GM12874 (cell line): ENCODE results near the gene SPP1.

Source experiments
- TF ChIP-seq, protein P1 (sequence below): IDR thresholded peaks from 2 replicates; pipeline ENCODE4 v1.5.1; 2011; ENCODE audit warnings: low read depth, mild to moderate bottlenecking, control low read depth, low read length, moderate library complexity; ENCODE audit not compliant: insufficient read depth

Gene SPP1

GRCh38 chr4:88007304-88008121, 32.0 kb downstream of the SPP1 start, which contains the start of gene PKD2:
TSS of gene PKD2 (plus strand) at chr4:88007635. CDS start at chr4:88007734, 99 bp downstream.
- TF ChIP-seq, protein P1, sequence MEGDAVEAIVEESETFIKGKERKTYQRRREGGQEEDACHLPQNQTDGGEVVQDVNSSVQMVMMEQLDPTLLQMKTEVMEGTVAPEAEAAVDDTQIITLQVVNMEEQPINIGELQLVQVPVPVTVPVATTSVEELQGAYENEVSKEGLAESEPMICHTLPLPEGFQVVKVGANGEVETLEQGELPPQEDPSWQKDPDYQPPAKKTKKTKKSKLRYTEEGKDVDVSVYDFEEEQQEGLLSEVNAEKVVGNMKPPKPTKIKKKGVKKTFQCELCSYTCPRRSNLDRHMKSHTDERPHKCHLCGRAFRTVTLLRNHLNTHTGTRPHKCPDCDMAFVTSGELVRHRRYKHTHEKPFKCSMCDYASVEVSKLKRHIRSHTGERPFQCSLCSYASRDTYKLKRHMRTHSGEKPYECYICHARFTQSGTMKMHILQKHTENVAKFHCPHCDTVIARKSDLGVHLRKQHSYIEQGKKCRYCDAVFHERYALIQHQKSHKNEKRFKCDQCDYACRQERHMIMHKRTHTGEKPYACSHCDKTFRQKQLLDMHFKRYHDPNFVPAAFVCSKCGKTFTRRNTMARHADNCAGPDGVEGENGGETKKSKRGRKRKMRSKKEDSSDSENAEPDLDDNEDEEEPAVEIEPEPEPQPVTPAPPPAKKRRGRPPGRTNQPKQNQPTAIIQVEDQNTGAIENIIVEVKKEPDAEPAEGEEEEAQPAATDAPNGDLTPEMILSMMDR, result no peak

DNA sequence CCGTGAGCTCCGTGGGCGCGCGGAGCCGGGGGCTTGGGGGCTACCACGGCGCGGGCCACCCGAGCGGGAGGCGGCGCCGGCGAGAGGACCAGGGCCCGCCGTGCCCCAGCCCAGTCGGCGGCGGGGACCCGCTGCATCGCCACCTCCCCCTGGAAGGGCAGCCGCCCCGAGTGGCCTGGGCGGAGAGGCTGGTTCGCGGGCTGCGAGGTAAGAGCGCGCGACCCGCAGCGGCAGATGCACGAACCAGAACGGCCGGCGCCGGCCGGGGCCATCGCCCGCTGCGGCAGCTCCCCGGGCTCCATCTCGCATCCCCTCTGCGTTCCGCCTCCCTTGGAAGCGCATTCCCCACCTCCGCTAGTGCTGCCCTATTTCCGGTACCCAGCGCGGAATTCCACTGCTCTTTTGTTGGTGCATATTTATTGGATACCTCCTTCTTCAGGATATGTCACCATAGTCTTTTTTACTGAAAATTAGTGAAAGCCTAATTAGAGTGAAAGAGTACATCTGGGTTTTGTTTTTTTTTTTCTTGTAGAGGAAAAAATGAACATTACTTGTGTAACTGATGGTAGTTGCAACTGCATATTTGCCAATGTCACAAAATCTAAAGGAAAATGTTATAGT, 32.7 kb downstream of the SPP1 start:
- TF ChIP-seq, protein P1, result no peak

DNA sequence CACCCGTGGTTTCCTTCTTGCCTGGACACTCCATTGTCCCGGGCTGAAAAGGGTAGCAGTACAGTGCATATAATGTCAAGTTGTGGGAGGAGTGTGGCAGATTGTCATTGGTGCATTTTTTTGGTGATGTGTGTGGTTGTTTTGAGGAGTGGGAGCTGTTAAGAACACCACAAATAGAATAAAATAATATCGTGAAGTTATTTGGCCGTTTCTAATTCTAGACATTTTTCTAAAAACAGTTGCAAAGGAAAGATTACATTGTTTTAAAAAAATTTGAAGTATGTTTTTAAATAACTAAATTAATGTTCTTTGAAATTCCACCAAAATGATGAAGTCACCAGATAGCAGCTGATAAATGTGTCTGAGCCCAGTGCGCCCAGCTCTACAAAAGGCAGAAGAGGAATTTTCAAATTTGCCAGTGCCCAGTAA, 33.2 kb downstream of the SPP1 start:
- TF ChIP-seq, protein P1, result no peak

DNA sequence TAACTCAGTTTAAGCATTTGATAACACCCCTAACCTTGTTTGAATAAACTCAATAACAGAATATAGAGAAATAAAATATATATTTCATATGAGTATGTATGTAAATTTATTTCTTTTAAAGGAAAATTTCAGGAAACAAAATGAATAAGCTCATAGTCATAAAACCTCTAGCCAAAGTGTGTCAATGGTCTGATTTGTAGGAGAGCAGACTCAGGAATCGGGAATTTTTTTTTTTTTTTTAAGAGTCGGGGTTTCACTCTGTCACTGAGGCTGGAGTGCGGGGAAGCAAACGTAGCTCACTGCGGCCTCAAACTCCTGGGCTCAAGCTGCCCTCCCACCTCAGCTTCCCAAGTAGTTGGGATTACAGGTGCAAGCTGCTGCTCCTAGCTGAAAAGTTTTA, 34.4 kb downstream of the SPP1 start:
- TF ChIP-seq, protein P1, result no peak

DNA sequence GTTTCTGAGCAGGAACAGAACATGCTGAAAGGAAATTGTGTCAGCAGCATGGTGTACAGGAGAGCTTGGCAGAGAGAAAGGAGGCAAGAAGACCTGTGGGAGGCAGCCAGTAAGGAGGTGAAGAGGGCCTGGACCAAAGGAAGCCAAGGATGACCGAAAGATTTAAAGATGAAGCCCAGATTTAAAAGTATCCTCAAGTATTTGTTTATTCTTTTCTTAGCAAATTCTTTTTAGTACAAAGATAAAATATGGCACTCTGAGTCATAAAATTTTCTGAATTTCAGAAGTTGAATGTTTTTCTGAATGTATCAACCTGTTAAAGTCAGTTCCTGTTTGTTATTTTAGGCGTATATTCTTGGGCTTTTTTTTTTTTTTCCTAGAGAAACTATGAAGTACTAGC, 35.5 kb downstream of the SPP1 start:
- TF ChIP-seq, protein P1, result no peak

- TF ChIP-seq, protein P1, result no peak
Measured at GRCh38 chr4:88012647-88013046, 37.1 kb downstream of the SPP1 start.

GRCh38 chr4:88014386-88014905, 38.9 kb downstream of the SPP1 start:
- TF ChIP-seq, protein P1, result no peak
